RPMI7951 (cell line): Measurements from ENCODE around the gene ARL13B. TPM values are rescaled to one million over a fixed set of nuclear protein-coding genes. Genes with fewer than 3 reads are reported as not detected.

Experiments
- DNase-seq: peaks from one replicate; pipeline ENCODE4 v3.0.0-alpha.2; 2012; ENCODE audit warnings: low read depth
- total RNA-seq: library from RNA; depleted of rRNA; stranded (reverse); fragments of >200 nt; shearing (Covaris generic); gene quantifications from 2 replicates; pipeline ENCODE4 v1.2.3, GENCODE V29; 2014; rRNA removed

Gene ARL13B
- total RNA-seq, 1 experiment from 2014 or later: 18.4 TPM

- DNase-seq: no peak
Measured at GRCh38 chr3:94099311-94099710, 119.4 kb downstream of the ARL13B start.

GRCh38 chr3:94101860-94102259 is 121.9 kb downstream of the ARL13B start:
- peak; percentile 6 for DNase-seq

Other genes starting within 250 kb of the ARL13B start
- gene PROS1, start 6.3 kb upstream of the ARL13B start, total RNA-seq: 4.8 and 6.6 TPM in 2 replicates
- not detected in 2 replicates for gene STX19, start 48.4 kb downstream of the ARL13B start, total RNA-seq
- 4.0 and 4.6 TPM in 2 replicates for gene DHFR2, start 82.8 kb downstream of the ARL13B start, total RNA-seq
- 9.7 and 12.3 TPM in 2 replicates for gene NSUN3, start 82.9 kb downstream of the ARL13B start, total RNA-seq